HG02981 (cell line): Measurements from ENCODE around the gene NUMB.
A peak's percentile ranks its signal among the peaks of the same experiment; 100 is the strongest.

ENCODE experiments used
- ATAC-seq: cut with Tn5 transposase; IDR thresholded peaks from one replicate; pipeline ENCODE4 v1.9.1; 2021; ENCODE audit warnings: mild to moderate bottlenecking, moderate library complexity; ENCODE audit not compliant: unreplicated experiment

NUMB gene

DNA sequence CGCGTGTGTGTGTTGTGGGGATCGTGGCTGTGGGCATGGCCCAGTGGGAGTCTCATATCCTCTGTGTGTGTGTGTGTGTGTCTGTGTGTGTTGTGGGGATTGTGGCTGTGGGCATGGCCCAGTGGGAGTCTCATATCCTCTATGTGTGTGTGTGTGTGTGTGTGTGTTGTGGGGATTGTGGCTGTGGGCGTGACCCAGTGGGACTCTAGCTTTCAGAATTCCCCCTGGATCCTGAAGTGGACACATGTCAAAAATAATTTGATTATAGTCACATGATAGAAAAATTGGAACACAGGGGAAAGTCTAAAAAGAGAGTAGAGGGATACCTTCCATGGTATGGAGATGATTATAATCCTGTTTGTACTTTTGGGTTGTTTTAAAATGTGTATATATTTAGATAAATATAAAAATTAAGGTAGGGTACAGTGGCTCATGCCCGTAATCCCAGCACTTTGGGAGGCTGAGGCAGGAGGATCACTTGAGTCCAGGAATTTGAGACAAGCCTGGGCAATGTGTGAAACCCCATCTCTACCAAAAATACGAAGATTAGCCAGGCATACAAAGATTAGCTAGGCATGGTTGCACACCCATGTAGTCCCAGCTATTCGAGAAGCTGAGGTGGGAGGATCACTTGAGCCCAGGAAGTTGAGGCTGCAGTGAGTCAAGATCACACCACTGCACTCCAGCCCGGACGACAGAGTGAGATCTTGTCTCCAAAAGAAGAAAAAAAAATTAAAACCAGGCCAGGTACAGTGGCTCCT, 210.1 kb downstream of the NUMB start:
- ATAC-seq: peak; percentile 49

DNA sequence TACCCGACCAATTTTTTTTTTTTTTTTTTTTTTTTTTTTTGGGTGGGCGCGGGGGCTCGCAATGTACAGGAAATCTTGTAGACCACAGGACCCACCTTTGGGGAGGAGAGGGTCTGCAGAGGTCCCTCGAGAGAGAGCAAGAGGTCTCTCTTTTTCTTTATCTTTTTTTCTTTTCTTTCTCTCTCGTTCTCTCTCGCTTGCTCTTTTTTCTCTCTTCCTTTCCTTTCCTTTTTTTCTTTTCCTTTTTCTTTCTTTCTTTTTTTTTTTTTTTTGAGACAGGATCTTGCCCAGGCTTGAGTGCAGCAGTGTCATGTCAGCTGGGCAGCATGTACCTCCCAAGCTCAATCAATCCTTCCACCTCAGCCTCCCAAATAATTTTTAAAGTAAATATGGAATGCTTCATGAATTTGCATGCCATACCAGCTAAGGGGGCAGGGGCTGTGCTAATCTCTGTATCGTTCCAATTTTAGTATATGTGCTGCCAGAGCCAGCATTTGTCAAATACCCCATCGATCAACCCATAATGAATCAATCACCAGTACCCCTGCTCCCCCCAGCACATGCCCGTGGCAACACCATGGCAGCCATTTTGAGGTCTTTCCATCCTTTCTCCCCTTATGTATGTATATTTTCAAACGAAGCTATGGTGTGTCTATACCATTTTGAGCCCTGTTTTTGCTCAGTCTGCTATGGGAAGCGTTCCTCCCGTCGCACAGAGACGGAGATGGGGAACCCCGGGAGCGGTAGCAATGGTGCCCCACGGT, 211.8 kb downstream of the NUMB start:
- no peak for ATAC-seq

DNA sequence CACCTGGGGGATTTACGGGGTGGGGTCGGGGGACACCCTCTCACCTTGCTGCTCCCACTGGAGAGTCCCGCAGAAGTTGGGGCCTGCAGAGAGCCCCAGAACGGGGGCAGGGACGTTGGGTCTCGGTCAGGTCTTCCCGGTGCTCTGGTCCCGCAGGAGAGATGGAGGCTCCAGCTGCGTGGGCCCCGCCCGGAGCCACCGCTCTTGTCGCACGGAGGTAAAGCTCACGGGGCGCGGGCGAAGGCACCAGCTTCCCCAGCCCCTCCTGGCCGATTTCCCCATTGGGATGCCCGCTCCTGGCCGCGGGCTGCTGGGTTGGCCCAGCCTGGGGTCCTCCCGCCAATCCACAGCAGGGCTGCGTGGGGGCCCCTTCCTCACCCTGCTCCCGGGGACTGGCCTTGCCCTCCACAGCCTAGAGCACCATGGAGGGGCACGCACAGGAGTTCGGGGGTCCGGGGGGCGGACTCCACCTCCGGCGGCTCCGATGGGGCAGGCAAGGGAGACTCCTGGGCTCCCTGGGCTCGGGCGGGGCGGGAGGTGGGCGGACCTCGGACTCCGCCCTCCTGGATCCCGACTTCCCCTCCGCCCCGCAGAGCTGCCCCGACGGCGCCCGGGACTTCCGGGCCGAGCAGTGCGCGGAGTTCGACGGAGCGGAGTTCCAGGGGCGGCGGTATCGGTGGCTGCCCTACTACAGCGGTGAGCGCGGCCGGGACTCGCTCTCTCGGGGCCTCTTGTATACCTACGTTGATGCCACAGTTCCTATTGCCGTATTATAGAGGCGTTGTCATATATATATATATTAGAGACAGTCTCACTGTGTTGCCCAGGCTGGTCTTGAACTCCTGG, 212.6 kb downstream of the NUMB start:
- ATAC-seq: peak; percentile 46

DNA sequence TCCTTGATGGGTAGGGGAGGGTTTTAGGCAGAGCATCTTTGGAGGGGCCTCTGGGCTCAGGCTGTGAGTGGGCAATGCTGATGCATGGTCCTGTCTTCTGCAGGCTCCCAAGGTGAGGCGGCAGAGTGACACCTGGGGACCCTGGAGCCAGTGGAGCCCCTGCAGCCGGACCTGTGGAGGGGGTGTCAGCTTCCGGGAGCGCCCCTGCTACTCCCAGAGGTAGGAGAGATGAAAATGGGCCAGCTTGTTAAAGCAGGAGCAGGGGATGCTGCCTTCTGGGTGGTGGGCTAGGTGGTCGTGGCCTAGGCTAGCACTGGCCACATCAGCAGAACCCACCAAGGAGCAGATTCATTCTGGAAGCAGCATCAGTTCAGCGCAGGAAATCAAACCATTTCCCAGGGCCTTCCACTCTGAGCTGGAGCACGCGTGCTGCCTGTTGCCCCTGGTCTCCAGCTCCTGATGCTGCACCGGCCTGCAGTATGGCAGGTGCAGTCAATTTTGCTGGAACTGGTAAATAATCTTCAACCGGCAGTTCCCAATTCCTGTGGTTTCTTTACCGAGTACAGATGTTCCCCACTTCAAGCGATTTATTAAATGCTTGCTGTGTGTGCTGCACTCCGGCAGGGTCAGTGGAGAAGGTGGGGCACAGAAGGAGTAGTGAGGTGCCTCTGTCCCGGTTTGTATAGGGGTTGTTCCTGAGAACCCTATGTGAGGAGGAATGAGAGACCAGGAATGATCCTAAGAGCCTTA, 213.6 kb downstream of the NUMB start:
- no peak for ATAC-seq

DNA sequence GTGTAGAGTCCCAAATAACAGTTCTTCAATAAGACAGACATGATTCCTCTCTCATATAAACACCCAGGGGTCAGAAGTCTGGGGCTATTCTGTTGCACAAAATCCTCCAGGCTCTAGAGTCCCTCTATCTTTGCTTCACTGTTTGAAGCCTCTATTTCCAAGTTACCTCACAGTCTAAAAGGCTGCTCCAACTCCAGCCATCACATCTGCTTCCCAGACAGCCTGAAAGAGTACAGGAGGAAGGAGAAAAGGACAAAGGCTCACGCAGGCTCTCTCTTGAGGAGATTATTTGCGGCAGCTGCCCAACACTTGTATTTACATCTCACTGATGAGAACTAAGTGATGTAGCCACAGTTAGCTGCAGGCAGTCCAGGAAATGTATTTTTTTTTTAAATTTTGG, 214.6 kb downstream of the NUMB start:
- no peak for ATAC-seq

DNA sequence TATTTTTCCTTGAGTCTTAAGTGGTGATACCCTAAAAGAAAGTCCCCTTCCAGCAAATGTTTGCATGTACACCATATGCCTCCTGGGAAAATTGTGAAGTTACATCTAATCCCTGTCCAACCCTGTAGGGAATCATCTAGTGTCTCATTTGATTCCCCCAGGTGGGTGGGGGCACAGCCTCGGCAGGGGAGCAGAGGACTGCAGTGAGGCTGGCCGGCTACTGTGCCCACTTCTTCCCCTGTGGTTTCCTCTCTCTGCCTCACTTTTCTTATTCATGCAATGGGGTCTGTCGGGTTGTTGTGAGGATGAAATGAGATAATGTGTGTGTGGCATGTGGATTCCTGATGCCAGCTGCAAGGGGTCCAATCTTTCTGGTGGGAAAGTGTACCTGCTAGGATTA, 215.0 kb downstream of the NUMB start:
- ATAC-seq: no peak

DNA sequence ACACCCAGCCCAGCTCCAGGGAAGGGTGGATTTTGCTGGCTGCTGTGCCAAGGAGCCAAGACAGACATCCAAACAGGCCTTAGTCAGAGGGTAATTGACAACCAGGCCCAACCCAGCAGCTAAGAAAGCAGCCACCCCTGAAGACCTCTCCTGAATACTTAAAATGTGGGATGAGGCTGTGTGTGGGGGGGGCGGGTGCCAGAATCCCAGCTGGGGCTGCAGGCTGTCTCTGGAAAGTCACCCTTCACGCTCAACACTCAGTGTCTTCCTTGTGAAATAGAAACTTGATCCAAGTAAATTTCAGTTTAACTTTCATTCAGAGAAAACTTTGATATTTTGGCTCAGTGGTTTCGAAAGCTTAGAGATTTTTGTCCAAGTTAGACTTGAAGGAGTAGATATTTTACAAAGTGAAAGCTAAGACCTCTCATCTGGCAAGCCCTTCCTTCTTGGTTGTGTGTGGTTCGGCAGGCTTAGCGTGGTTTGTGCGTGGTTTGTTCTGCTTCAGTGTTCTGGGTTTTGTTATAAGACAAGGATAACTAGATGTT, 215.9 kb downstream of the NUMB start:
- ATAC-seq: no peak

DNA sequence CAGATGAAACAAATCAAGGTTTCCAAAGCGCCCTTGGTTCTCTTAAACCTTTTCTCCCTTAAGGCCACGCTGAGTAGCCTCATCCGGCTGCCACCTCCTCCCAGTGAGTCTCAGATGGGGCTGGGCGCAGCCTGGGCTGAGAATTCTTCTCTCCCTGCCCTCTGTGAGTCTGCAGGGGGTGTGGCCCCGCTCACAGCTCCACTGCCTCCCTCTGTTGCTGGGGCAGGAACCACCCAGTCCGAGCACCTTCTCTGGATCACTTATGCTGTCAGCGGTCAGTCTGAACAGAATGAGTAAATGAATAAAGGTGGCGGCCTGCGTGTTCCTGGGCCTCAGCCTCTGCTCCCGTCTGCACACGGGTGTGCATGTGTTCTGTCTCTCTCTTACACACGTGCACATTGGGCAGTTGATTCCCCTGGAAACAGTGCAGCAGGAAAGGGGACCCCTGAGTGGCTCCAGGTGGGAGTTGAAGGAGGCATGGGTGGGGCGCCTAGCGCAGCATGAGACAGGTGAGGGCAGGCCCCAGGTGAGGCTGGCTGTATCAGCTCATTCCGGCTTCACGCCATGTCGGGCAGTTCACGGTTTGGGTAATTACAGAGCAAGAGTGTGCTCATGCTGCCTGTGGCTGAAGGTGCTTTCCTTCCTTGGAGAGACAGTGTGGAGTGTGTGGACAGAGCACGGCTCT, 216.7 kb downstream of the NUMB start:
- no peak for ATAC-seq

DNA sequence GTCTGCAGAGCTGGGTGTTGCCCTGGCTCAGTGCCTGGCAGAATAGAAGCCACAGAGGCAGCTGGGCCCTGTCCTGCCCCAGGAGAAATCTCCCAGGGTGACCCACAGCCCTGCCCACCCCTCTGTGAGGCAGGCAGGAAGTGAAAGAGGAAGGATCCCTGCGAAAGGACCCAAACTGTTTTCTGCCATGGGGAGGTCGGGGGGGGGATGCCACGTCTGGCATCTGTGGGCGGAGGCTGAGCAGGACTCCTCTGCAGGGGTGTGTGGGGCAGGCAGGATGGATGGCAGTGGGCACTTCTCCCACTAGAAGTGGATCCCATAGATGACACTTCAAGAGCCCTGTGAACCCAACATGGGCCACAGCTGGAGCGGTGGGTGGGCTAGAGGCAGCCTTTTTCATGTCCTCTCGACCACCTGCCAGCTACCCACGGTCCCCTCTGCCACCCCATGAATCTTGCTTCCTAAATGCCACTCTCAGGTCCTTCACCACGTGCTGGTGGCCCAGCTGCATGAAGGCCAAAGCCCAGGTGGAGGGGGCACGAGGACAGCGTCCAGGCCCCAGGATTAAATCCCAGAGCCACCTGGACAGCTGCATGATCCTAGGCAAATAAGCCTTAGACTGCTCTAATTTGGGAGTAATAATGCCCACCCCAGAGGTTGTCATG, 217.4 kb downstream of the NUMB start:
- ATAC-seq: no peak

DNA sequence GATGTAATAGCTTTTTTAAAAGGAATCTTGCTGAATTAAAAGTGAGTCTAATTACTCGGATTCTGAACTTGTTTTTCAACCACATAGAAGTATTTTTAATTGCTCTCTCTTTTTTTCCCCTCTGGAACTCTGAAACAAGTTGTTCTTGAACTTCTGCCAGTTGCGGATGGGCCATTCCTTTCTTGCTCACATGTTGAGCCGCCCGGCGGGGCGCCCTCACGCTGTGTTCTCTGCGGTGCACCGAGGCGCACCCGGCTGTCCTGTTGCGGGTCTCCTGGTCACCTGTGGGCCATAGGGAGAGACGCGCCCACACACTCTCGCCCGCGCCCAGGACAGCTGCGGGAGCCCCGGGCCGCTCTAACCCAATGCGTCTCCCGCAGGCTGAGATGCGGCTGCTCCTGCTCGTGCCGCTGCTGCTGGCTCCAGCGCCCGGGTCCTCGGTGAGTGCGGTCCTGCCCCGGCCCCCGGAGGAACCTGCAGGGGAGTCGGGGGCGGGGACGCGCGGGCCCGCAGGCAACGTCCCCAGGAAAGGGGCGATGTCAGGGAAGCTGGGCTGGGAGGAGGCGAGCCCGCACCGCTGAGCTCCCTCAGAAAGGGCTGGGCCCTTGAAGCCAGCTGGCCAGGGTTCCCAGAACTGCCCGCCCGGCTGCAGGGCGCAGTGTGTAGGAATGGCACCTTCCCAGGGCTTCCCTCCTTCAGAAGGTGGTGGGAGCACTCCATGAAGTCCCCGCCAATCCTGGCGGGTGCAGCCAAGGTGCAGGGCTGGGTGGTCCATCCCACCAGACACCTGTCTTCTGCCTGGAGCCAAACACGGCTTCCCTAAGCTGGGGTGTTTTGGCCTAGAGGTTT, 218.7 kb downstream of the NUMB start:
- ATAC-seq: no peak

DNA sequence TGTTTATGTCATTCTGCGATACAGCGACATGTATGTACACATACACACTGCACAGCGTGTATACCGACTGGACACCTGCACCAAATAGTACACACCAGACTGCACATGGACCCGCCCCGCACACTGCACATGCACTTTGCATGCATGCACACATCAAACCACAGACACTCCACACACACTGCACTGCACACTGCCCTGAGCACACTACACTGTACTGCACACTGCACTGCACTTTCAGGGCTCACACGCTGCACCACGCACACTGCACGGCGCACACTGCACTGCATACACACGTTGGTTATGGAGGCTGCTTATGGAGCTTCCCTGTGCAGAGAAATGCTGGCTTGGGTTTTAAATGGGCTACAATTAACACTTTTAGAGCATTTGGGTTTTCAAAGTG, 219.4 kb downstream of the NUMB start:
- no peak for ATAC-seq

DNA sequence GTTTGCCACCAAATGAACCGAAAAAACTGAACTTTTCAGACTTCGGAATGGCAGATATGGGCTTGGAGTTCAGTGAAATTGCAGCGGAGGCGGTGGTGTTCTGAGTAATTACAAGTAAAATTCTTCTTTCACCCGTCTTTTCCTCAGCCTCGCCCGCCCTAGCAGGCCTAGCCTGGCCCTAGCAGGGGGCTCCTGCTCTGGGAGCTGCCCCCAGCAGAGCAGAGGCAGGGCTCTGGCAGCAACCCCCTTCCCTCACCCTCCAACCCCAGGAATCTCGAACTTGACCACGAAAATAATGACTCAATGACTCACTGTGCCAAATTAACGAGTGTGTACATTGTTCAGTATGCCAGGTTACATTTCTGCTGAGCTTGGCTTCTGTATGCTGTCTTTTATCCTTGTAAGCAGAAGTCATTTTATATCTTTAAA, 219.9 kb downstream of the NUMB start:
- no peak for ATAC-seq

DNA sequence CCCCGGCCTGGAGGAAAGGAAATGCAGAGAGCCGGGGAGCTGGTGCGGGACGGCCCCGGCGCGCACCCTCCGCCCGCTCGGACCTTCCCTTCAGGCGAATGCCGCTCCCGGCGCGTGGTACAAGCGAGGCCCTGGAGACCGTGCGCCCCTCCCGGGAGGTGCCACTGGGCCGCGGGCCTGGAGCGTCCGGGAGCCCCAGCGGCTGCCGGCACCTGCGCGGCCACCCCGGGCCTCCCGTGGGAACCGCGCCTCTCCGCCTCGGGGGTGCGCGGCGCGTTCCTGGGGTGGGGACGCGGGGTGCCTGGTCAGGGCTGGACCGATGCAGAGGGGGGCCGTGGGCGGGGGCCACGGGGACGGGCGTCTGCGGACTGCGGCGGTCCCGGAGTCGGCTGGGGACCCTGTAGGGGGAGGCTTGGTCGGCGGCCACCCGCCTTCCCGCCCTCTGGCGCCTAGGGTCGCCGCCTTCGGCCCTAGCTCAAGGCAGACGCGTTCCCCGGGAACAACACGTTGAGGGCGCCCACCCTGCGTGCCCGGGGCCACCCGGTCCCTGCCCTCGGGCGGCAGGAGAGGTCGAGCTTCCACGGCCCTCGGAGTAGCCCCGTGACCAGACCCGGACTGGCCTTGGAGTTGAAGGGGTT, 220.4 kb downstream of the NUMB start:
- no peak for ATAC-seq

DNA sequence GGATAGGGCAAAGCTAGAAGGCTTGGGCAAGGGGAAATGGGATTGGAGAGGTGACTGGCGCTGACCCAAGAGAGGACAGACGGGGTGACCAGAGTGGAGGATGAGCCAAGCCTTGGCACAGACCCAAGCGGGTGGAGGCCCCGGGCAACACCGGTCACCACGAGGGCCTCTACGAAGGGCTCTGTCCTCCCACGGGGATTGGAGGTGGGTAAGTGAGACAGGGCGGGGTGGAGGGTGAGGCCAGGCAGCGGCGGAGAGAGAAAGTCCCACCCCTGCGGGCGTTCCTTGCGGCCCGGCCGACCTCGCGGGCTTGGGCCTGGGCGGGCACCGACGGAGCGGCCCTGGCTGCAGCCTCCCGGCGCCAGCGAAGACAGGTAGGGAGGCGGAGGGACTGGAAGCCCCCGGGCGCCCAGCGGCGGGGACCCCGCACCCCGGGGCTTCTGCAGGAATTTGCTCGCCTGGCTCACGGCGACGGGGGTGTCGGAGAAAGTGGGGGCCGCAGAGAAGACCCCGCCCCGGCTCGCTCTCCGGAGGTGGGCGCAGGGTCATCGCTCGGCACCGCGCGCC, 221.0 kb downstream of the NUMB start, which contains the start of gene PAPLN:
PAPLN (plus strand) TSS at position 288 of the 567 bp plus-strand sequence. CDS start 2,273 bp downstream, outside the sequence.
- no peak for ATAC-seq

DNA sequence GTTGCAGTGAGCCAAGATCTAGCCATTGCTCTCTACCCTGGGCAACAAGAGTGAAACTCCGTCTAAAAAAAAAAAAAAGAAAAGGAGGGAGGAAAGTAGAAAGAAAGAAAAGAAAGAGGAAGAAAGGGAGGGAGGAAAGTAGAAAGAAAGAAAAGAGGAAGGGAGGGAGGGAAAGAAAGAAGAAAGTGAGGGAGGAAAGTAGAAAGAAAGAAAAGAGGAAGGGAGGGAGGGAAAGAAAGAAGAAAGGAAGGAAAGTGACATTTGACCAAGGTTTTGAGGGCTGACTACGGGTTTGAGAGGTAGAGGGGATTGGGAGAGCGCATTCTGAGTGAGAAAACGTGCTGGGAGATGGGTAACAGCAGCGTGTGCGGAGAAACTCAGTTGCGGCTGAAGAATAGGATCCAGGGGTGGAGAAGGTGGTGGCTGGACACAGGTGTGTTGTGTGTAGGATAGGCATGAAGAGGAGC, 221.6 kb downstream of the NUMB start:
- no peak for ATAC-seq

DNA sequence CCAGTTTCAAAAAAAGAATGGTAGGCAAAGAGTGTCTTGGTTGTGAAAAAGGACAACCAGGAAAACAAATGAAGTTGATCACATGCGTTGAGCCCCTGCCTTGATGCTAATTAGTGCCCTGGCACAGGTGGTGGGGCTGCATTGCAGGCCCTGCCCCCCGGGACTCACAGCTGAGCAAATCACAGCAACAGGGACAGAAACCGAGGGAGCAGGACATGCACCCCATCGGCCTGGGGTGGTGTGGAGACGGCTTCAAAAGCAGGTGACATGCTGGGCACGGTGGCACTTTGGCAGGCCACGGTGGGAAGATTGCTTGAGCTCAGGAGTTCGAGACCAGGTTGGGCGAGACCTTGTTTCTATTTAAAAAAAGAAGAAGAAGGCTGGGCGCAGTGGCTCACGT, 222.2 kb downstream of the NUMB start:
- no peak for ATAC-seq

DNA sequence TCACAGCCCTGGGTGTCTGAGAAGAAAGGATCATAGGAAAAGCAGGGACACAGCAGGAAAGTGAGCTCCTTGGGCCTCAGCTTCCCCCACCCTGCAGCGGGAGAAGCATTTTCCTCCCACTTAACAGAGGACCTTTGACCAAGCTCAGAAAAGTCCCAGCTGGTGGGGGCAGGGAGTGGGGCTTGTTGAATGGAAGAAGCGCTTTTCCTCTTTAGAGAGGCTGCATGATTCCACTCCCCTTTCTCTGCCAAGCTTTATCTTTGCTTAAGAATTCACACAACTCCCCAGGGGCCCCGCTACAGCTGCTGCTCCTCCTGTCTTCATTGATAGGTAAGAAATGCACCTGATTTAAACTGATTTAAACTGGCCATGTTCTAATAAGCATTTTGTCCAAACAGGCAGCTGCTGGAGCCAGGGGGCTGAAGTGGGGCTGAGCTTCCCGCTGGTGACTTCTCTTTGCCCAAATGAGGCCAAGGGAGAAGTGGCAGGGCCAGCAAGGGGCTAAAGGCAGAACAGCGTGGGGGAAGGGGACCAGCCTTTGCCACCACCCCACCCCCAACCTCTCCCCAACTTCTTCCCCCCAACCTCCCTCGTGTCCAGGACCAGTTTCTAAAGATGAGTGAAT, 222.7 kb downstream of the NUMB start:
- ATAC-seq: no peak
